D341Med (cell line): Measurements from ENCODE around the gene HECTD3.
"Not testable (repeated sequence)": the region's sequence is repeated elsewhere in the genome, so short reads cannot be mapped to it uniquely, and the experiment has no call there.

Experiments used
- DNase-seq: peaks from one replicate; pipeline ENCODE4 v3.0.0; 2012; ENCODE audit warnings: low spot score

HECTD3 gene

GRCh38 chr1:45014321-45015028 is 3.4 kb upstream of the HECTD3 start:
- peak; percentile 72 for DNase-seq

- DNase-seq: no peak
These were observed 2.6 kb upstream of the HECTD3 start for GRCh38 chr1:45013551-45014209.

GRCh38 chr1:45012639-45013278 is 1.6 kb upstream of the HECTD3 start:
- DNase-seq: peak; percentile 45

- peak; percentile 91 for DNase-seq
These were observed 914 bp upstream of the HECTD3 start, which contains the start of gene UROD for GRCh38 chr1:45011837-45012638. Gene UROD, plus strand, starts transcription at chr1:45012254. Its CDS starts 12 bp downstream, at chr1:45012266.

- DNase-seq: peak; percentile 73
These were observed 919 bp downstream of the HECTD3 start for GRCh38 chr1:45009956-45010854.

- no peak for DNase-seq
These were observed 1.7 kb downstream of the HECTD3 start for GRCh38 chr1:45009296-45009865.

- no peak for DNase-seq
These were observed 2.6 kb downstream of the HECTD3 start for GRCh38 chr1:45008516-45008915.

GRCh38 chr1:45008076-45008475 is 3.0 kb downstream of the HECTD3 start:
- DNase-seq: no peak

GRCh38 chr1:45007311-45007710 is 3.8 kb downstream of the HECTD3 start:
- DNase-seq: no peak

- no peak for DNase-seq
These were observed 5.4 kb downstream of the HECTD3 start for GRCh38 chr1:45005761-45006160.

- no peak for DNase-seq
These were observed 6.7 kb downstream of the HECTD3 start for GRCh38 chr1:45004281-45004920.

GRCh38 chr1:45003741-45004140 is 7.4 kb downstream of the HECTD3 start:
- no peak for DNase-seq

- no peak for DNase-seq
These were observed 8.2 kb downstream of the HECTD3 start for GRCh38 chr1:45002650-45003645.

GRCh38 chr1:45001576-45001975 is 9.5 kb downstream of the HECTD3 start:
- not testable (repeated sequence) for DNase-seq

- DNase-seq: no peak
These were observed 10.1 kb downstream of the HECTD3 start for GRCh38 chr1:45001011-45001481.

GRCh38 chr1:44999232-44999631 is 11.9 kb downstream of the HECTD3 start:
- DNase-seq: peak; percentile 58

GRCh38 chr1:44995467-44996238 is 15.5 kb downstream of the HECTD3 start:
- no peak for DNase-seq

- no peak for DNase-seq
These were observed 16.7 kb downstream of the HECTD3 start for GRCh38 chr1:44994309-44994898.
